GM23338 (cell line): ENCODE results near the gene ETV6.

Experiments used
- CREB1 ChIP-seq: fragments of 250-450 bp; sonication (Bioruptor Pico); IDR thresholded peaks from 2 replicates; pipeline ENCODE4 v1.5.0; 2020; ENCODE audit warnings: low read depth, mild to moderate bottlenecking, moderate library complexity
- CTCF ChIP-seq, 2 experiments: fragments of 200-600 bp in 1 of 2; sonication (generic) in 1 of 2; conservative IDR thresholded peaks; 2 replicates each; pipeline versions ENCODE4 v1.5.1 to v1.6.1; 2016 to 2017; ENCODE audit warnings: antibody characterized with exemption in 2 of 2, low read depth in 2 of 2, mild to moderate bottlenecking in 2 of 2, moderate library complexity in 1 of 2
- ETS1 ChIP-seq: IDR thresholded peaks from 2 replicates; pipeline ENCODE4 v1.6.1; 2016; ENCODE audit warnings: antibody characterized with exemption
- EZH2 ChIP-seq: fragments of 200-600 bp; sonication (generic); IDR thresholded peaks from one replicate; pipeline ENCODE4 v1.8.0; 2017; ENCODE audit warnings: antibody characterized with exemption, mild to moderate bottlenecking, low read depth; ENCODE audit not compliant: unreplicated experiment
- EZH2phosphoT487 ChIP-seq: fragments of 200-600 bp; sonication (generic); IDR thresholded peaks from one replicate; pipeline ENCODE4 v1.8.1; 2018; ENCODE audit warnings: antibody characterized with exemption; ENCODE audit not compliant: unreplicated experiment
- JUNB ChIP-seq: IDR thresholded peaks from one replicate; pipeline ENCODE4 v1.6.1; 2016; ENCODE audit warnings: antibody characterized with exemption; ENCODE audit not compliant: unreplicated experiment
- NANOG ChIP-seq: IDR thresholded peaks from 2 replicates; pipeline ENCODE4 v1.6.1; 2016; ENCODE audit warnings: antibody characterized with exemption, borderline replicate concordance
- POLR2AphosphoS5 ChIP-seq: IDR thresholded peaks from 2 replicates; pipeline ENCODE4 v1.6.1; 2016; ENCODE audit warnings: antibody characterized with exemption, low read depth
- REST ChIP-seq: IDR thresholded peaks from one replicate; pipeline ENCODE4 v1.6.1; 2018; ENCODE audit warnings: antibody characterized with exemption; ENCODE audit not compliant: unreplicated experiment
- STAT1 ChIP-seq: IDR thresholded peaks from one replicate; pipeline ENCODE4 v1.6.1; 2016; ENCODE audit warnings: antibody characterized with exemption; ENCODE audit not compliant: unreplicated experiment
- ZNF114 ChIP-seq: fragments of 250-450 bp; sonication (Bioruptor Pico); IDR thresholded peaks from 2 replicates; pipeline ENCODE4 v1.5.0; 2020; ENCODE audit warnings: mild to moderate bottlenecking, moderate library complexity
- ZNF331 ChIP-seq: fragments of 250-450 bp; sonication (Bioruptor Pico); IDR thresholded peaks from 2 replicates; pipeline ENCODE4 v1.5.0; 2020; ENCODE audit warnings: low read depth, mild to moderate bottlenecking, moderate library complexity
- ZNF462 ChIP-seq: fragments of 250-450 bp; sonication (Bioruptor Pico); IDR thresholded peaks from 2 replicates; pipeline ENCODE4 v1.5.0; 2020; ENCODE audit warnings: mild to moderate bottlenecking, moderate library complexity

GRCh38 chr12:11798006-11798708, 148.7 kb downstream of the ETV6 start:
- TF ChIP-seq EZH2phosphoT487 (no peak), CTCF (conservative IDR thresholded peaks at IDR 0.05; ENCODE audit: low read depth in 2 of 2) (no peak), EZH2 (no peak), JUNB (no peak), REST (no peak), POLR2AphosphoS5 (no peak), CREB1 (CRISPR knock-in tag) (no peak), ZNF331 (CRISPR knock-in tag) (no peak), ETS1 (no peak), ZNF462 (CRISPR knock-in tag) (no peak), ZNF114 (CRISPR knock-in tag) (no peak), STAT1 (no peak), NANOG (no peak)
